Left renal pelvis (tissue), 4 donors: ENCODE data around the gene STARD13. TPM values are rescaled to one million over a fixed set of nuclear protein-coding genes. Genes with fewer than 3 reads are reported as not detected.

Source experiments
- DNase-seq, 4 donors: peaks; one replicate each; pipeline ENCODE4 v3.0.0-alpha.2; 2013; ENCODE audit warnings: low read depth in 4 of 4, low spot score in 3 of 4
- polyA plus RNA-seq, 4 donors: library from polyadenylated mRNA; unstranded; fragments of 120-200 nt; gene quantifications; one replicate each; pipeline ENCODE4 v1.2.1, GENCODE V29; 2013; ENCODE audit not compliant: insufficient read length in 4 of 4

Gene STARD13
- polyA plus RNA-seq, 4 donors, result 17.5 to 25.4 (median 23.7) TPM

- no peak for DNase-seq
Measured at GRCh38 chr13:33158816-33159215, 126.7 kb downstream of the STARD13 start.

- DNase-seq, result no peak
Measured at GRCh38 chr13:33158271-33158670, 127.3 kb downstream of the STARD13 start.

DNA sequence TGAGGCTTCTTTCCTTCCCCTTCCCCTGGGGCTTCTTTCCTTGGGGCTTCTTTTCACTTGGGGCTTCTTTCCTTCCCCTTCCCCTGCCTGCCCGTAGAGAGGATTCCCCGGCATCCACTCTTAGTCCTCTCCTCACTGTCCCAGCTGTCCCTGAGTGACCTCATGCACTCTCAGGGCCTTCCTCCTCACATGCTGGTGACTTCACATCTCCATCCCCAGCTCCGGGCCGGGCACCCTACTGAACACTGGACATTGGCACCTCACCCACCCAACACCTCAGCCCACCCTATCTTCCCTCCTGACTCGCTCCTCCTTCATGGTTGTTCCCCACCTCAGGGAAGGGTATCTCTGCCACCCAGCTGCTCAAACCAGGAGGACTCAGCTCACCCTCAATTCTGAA, 130.6 kb downstream of the STARD13 start:
- DNase-seq, result no peak

DNA sequence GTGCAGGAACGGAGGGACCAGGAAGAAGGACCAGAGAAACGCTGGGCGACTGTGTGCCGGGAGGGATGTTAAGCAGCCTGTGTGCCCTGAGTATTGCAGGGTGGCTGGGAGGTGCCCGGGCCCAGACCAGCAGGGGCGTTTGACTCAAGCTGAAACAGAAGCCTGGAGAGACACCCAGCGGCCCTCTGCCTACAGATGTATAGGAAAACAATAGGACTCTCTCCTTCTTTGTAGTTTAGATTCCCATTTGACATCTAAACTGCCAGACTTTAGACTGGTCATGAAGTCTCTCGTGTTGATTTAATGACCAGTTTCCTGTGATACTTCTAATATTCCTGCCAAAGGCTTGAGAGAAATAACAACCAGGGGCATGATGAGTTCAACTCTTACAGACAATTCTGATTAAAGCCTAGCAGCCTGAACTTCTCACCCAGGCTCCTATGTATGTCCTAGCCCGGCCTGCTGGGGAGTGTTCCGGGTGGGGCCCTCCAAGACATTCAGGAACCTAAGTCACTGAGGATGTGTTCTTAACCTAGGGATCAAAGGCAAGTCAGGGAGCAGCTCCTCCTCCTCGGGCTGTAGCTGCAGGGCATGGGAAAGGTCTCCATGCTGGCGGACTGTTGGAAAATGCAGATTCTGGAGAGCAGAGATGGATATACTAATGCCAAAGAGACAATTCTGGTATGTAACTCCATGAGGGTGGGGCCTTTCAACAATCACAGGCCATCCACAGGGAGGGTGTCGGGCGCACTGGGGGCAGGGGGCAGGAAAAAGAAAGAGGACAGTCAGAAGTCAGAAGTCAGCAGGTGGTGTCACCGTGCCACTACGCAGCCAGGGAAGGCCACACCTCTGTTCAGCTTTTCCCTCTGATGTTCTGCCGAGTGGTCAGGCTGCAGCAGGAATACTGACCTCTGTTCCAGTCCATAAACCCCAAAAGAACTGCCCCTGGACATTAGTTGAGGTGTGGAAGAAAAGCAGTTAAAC, 131.8 kb downstream of the STARD13 start:
- DNase-seq, result peak; percentile 50 to 67 (median 57)

GRCh38 chr13:33152389-33152788, 133.2 kb downstream of the STARD13 start:
- DNase-seq, result no peak

- DNase-seq, result no peak
Measured at GRCh38 chr13:33150662-33151061, 134.9 kb downstream of the STARD13 start.

DNA sequence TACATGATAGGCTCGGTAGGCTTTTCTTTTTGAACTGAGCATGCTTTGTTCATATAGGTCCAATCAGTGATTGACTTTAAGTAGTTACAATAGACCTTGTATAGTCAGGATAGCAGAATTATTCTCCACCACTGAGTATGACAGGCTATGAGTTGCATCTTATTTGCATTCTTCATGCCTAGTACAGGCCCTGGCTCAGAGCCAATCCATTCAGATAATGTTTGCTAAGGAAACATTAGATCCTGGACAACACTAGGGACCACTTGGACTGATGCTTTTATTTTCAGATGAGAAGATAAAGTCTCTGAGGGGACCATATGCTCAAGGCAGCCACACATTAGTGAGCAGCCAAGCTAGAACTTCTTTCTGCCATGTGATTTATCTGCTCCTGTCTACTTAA, 135.4 kb downstream of the STARD13 start:
- no peak for DNase-seq

DNA sequence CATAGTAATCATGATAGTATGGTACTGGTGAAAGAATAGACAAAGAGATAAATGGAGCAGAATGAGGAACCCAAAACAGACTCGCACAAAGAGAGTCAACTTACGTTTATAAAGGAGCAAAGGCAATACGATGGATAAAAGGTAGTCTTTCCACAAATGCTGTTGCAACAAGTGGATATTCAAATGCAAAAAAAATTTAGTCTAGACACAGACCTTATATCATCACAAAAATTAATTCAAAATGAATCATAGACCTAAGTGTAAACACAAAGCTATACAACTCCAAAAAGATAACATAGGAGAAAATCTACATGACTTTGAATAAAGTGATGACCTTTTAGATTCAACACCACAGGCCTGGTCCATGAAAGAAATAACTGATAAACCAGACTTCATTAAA, 137.7 kb downstream of the STARD13 start:
- DNase-seq, result no peak

DNA sequence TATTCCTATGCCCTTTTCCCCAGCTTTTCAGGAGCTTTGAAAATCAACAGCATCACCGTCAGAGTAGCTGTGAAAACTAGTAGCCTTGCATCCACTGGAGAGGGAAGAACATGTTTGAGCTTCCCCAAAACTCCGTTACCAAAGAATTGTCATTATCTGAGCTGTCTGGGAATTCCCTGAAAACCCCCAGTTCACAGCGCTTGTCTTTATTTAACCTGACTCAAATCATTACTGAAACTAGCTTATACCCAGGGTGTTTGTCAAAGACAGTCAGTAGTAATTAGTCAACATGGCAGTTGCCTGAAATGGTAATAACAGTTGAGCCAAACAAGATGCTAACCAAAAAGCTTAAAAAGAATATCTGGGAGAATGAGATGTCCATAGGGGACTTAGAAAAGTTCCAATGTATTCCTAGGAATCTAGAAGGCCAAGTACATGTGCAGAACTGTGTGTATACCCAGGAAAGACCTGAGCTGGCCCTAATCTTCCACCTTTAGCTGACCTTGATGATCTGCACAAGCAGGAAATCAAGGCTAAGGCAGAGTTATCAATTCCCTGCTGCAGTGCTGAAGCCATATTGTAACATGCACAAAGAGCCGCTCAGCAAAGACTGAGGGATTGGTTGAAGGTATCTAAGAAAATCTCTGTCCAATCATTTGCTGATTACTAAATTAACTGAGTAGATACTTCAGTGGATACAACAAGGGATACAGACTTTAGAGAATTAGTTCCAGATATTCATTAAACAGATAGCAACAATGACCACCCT, 138.5 kb downstream of the STARD13 start:
- no peak for DNase-seq

GRCh38 chr13:33145667-33146066, 139.9 kb downstream of the STARD13 start:
- DNase-seq, result no peak

- no peak for DNase-seq
Measured at GRCh38 chr13:33144358-33144784, 141.2 kb downstream of the STARD13 start.

DNA sequence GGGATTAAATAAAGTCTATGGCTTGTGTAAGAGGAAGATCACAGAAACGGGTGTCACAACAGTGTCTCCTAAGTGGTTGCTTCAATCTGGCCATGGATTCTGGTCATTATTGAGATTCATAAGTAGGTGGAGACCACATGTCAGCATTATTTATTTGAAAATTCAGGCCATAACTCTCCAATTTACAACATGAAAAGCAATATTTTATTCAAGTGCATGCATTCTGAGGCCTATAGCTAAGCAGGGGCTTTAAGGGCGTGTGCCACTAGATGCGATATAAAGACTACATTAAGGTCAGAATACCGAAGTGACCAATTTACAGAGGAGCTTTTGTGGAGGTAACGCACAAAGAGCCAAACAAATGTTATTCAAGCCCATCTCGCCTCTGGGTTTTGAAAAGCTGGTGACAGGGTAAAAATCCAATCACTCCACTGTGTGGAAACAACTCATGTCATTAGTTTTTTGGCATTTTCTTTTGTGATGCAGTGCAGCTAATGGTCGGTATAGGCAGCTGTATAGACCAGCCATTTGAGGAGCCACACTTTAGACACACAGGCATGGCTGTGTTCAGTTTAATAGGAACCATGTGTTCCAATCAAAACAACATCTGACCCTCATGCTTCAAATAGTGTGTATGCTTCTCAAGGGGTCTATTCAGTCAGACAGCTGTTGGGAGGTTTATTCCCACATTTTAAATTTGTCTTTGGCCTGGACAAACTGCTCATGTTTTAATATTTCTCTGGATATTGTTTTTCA, 145.6 kb downstream of the STARD13 start:
- DNase-seq, result no peak

- DNase-seq, result no peak
Measured at GRCh38 chr13:33139184-33139583, 146.4 kb downstream of the STARD13 start.

DNA sequence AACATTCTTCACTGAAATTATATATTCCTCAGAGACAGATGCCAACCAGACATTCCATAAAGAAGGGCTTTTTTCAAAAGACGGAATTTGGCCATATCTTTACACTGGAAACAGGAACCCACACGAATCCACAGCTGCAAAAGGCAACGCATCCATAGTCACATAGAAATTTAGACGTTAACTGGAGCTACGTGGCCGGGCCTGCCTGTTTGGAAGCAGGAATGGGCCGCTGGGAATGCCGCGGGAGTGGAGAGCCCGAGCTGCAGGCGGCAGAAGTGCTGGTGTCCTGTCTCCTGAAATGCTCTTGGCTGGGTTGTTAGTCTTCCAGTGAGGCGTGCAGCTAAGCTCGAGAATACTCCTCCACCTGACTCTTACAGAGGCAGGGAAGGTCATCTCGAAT, 147.1 kb downstream of the STARD13 start:
- no peak for DNase-seq

GRCh38 chr13:33137721-33138120, 147.8 kb downstream of the STARD13 start:
- DNase-seq, result no peak

GRCh38 chr13:33135097-33135496, 150.5 kb downstream of the STARD13 start:
- no peak for DNase-seq

DNA sequence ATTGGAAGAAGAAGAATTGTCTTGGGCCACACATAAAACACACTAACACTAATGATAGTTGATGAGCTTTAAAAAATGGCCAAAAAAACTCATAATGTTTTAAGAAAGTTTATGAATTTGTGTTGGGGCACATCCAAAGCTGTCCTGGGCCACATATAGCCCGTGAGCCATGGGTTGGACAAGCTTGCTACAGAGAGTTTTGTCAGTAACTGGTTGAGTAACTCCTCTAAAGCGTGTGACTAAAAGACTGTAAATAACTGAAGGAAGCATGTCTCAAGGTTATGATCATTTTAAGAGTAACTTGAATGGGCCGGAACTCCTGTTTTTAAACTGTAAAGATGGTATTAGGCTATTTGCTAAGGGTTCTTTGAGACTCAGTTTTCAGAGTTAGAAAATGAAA, 151.3 kb downstream of the STARD13 start:
- DNase-seq, result no peak

DNA sequence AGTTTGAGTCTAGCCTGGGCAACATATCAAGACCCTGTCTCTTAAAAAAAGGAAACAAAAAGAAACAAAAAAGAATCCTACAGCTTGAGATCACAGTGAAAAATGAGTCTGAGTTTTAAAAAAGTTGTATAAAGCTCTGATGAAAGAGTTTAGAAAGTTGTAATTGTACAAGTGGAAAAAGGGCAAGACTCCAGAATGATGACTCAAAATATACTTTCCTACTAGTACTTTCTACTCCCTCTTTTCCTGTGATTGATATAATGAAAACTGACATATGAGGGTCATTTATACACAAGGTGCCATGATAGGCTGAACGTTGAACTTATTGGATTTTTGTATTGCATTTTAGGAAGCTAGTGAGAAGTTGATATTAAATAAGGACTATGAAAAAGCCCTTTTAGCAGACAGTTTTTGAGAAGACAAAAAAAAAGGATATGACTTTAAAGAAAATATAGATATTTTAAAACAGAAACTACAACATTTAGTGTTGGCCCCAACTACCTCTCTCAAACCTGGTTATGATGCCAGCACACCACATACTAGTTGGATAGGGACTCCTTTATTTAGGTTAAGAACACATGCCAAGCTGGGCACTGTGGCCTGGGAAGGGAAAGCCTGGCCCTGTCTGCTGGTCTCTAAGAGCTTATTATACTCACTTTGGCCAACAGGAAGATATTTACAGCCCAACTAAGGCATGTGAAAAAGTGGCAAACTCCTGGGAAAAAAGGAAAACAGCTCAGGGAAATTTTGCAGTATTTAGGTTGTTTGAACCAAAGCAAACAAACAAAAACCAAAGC, 152.7 kb downstream of the STARD13 start:
- DNase-seq, result no peak

GRCh38 chr13:33129886-33130285, 155.7 kb downstream of the STARD13 start:
- no peak for DNase-seq
